HUES64 (cell line): Measurements from ENCODE around the gene JAML.
A peak's percentile ranks its signal among the peaks of the same experiment; 100 is the strongest.
"Not testable (repeated sequence)": the region's sequence is repeated elsewhere in the genome, so short reads cannot be mapped to it uniquely, and the experiment has no call there.

Source experiments
- H3K27ac ChIP-seq: 2 replicates; pipeline ENCODE4 v1.7.0; 2013; ENCODE audit warnings: low read depth, low read length, inconsistent platforms
- H3K27me3 ChIP-seq: 2 replicates; pipeline ENCODE4 v1.6.1; 2013; ENCODE audit warnings: mild to moderate bottlenecking, low read length; ENCODE audit not compliant: insufficient read depth
- H3K36me3 ChIP-seq: 2 replicates; pipeline ENCODE4 v1.6.1; 2013; ENCODE audit warnings: mild to moderate bottlenecking, low read length; ENCODE audit not compliant: insufficient read depth
- H3K4me1 ChIP-seq: 2 replicates; pipeline ENCODE4 v1.6.1; 2013; ENCODE audit warnings: mild to moderate bottlenecking, low read length, moderate library complexity; ENCODE audit not compliant: insufficient read depth
- H3K4me3 ChIP-seq: 2 replicates; pipeline ENCODE4 v1.5.1; 2013; ENCODE audit warnings: mild to moderate bottlenecking, low read length, moderate library complexity
- H3K9ac ChIP-seq: 2 replicates; pipeline ENCODE4 v1.6.1; 2013; ENCODE audit warnings: mild to moderate bottlenecking, low read depth, low read length
- H3K9me3 ChIP-seq: 2 replicates; pipeline ENCODE4 v1.6.1; 2013; ENCODE audit warnings: low read depth, low read length; ENCODE audit not compliant: insufficient read depth
- WGBS: fragments of 150-250, 120-280 bp; methylation state at CpG from one replicate; pipeline ENCODE4 v1.1.7; 2013; ENCODE audit warnings: missing lambda C conversion rate; 5-methylcytosine and 5-hydroxymethylcytosine counted together

Gene JAML

GRCh38 chr11:118190942-118191506 is 33.8 kb downstream of the JAML start:
- not testable (repeated sequence) for H3K4me1 ChIP-seq, H3K9me3 ChIP-seq, H3K9ac ChIP-seq, H3K27ac ChIP-seq, H3K36me3 ChIP-seq, H3K27me3 ChIP-seq, H3K4me3 ChIP-seq
- 91% methylated on average over 2 of the region's 2 CpGs for WGBS

GRCh38 chr11:118186346-118187107 is 38.3 kb downstream of the JAML start:
- Histone ChIP-seq H3K9me3 (no peaks in the 10 kb centered on the region), H3K4me1 (peaks cover 3% of the 10 kb centered on the region; the same call in 1 of the 2 replicates), H3K9ac (no peak overlapping the region), H3K27me3 (no peaks in the 10 kb centered on the region; the same call in 1 of the 2 replicates), H3K4me3 (no peak overlapping the region), H3K36me3 (no peaks in the 10 kb centered on the region), H3K27ac (no peak overlapping the region)
- WGBS = 81% methylated on average over 6 of the region's 6 CpGs

- Histone ChIP-seq H3K9me3 (no peaks in the 10 kb centered on the region), H3K36me3 (no peaks in the 10 kb centered on the region), H3K27me3 (no peaks in the 10 kb centered on the region; the same call in 1 of the 2 replicates), H3K9ac (no peak overlapping the region), H3K4me1 (peaks cover 5% of the 10 kb centered on the region; the same call in 1 of the 2 replicates), H3K4me3 (no peak overlapping the region), H3K27ac (no peak overlapping the region)
- 96% methylated on average over 11 of the region's 12 CpGs for WGBS
These were observed 39.8 kb downstream of the JAML start for GRCh38 chr11:118184784-118185579.

- H3K27me3 ChIP-seq, H3K4me3 ChIP-seq, H3K4me1 ChIP-seq, H3K27ac ChIP-seq, H3K9me3 ChIP-seq, H3K36me3 ChIP-seq, H3K9ac ChIP-seq: not testable (repeated sequence)
- 90% methylated on average over 5 of the region's 5 CpGs for WGBS
These were observed 41.1 kb downstream of the JAML start for GRCh38 chr11:118183691-118184090.

- WGBS = 10% methylated on average over 11 of the region's 11 CpGs
- Histone ChIP-seq H3K27ac (no peak overlapping the region), H3K4me3 (peak overlapping the region; percentile 33), H3K9ac (no peak overlapping the region), H3K4me1 (peaks cover 16% of the 10 kb centered on the region), H3K9me3 (no peaks in the 10 kb centered on the region), H3K36me3 (no peaks in the 10 kb centered on the region), H3K27me3 (peaks cover 11% of the 10 kb centered on the region)
These were observed 44.5 kb downstream of the JAML start for GRCh38 chr11:118180300-118180703.

GRCh38 chr11:118176778-118177134 is 48.1 kb downstream of the JAML start:
- Histone ChIP-seq H3K4me3 (0 out of 2 replicates have a peak overlapping the region, but pooled peaks have one; percentile 78), H3K4me1 (peaks cover 23% of the 10 kb centered on the region), H3K27ac (no peak overlapping the region), H3K27me3 (peaks cover 46% of the 10 kb centered on the region), H3K36me3 (no peaks in the 10 kb centered on the region), H3K9ac (no peak overlapping the region), H3K9me3 (no peaks in the 10 kb centered on the region)
- WGBS = 88% methylated on average over 4 of the region's 4 CpGs

GRCh38 chr11:118175993-118176777 is 48.6 kb downstream of the JAML start, which contains the start of gene SCN2B:
Gene SCN2B (minus strand): TSS chr11:118176639. CDS start chr11:118176431, 208 bp downstream.
- H3K27me3 ChIP-seq = peaks cover 51% of the 10 kb centered on the region
- H3K9me3 ChIP-seq = no peaks in the 10 kb centered on the region
- H3K4me3 ChIP-seq = peak within 1 kb of the TSS; percentile 78
- H3K27ac ChIP-seq = no peak within 1 kb of the TSS
- H3K36me3 ChIP-seq = no peaks in the 10 kb centered on the region
- H3K4me1 ChIP-seq = peaks cover 23% of the 10 kb centered on the region
- H3K9ac ChIP-seq = no peak within 1 kb of the TSS
- 12% methylated on average over 13 of the region's 14 CpGs for WGBS

- WGBS = 34% methylated on average over 13 of the region's 13 CpGs
- no peaks in the 10 kb centered on the region for H3K36me3 ChIP-seq
- H3K9me3 ChIP-seq = no peaks in the 10 kb centered on the region
- no peak overlapping the region for H3K27ac ChIP-seq
- peak overlapping the region; percentile 78 for H3K4me3 ChIP-seq
- H3K9ac ChIP-seq = no peak overlapping the region
- H3K4me1 ChIP-seq = peaks cover 31% of the 10 kb centered on the region
- H3K27me3 ChIP-seq = peaks cover 60% of the 10 kb centered on the region
These were observed 49.5 kb downstream of the JAML start for GRCh38 chr11:118175031-118175992.

GRCh38 chr11:118174006-118174567 is 50.7 kb downstream of the JAML start:
- peaks cover 72% of the 10 kb centered on the region for H3K27me3 ChIP-seq
- H3K9me3 ChIP-seq = no peaks in the 10 kb centered on the region
- no peaks in the 10 kb centered on the region for H3K36me3 ChIP-seq
- no peak overlapping the region for H3K9ac ChIP-seq
- H3K4me1 ChIP-seq = peaks cover 25% of the 10 kb centered on the region
- H3K27ac ChIP-seq = no peak overlapping the region
- WGBS = 88% methylated on average over 9 of the region's 9 CpGs
- no peak overlapping the region for H3K4me3 ChIP-seq

- 86% methylated on average over 9 of the region's 9 CpGs for WGBS
- H3K9me3 ChIP-seq = no peaks in the 10 kb centered on the region
- peaks cover 89% of the 10 kb centered on the region for H3K27me3 ChIP-seq
- no peak overlapping the region for H3K4me3 ChIP-seq
- peaks cover 25% of the 10 kb centered on the region for H3K4me1 ChIP-seq
- no peak overlapping the region for H3K9ac ChIP-seq
- H3K27ac ChIP-seq = no peak overlapping the region
- no peaks in the 10 kb centered on the region for H3K36me3 ChIP-seq
These were observed 52.5 kb downstream of the JAML start for GRCh38 chr11:118172356-118172755.
